NB4 (cell line): ENCODE measurements around the gene ZSCAN1.

ENCODE experiments used
- CTCF ChIP-seq: IDR thresholded peaks from one replicate; pipeline ENCODE4 v1.5.1; 2012; ENCODE audit warnings: low read depth, low read length
- POLR2A ChIP-seq: IDR thresholded peaks from 2 replicates; pipeline ENCODE4 v1.6.1; 2011; ENCODE audit warnings: mild to moderate bottlenecking; ENCODE audit not compliant: insufficient read length; ENCODE audit errors: extremely low read depth

- TF ChIP-seq CTCF (no peak), POLR2A (no peak)
Observed at GRCh38 chr19:58054901-58055874, 21.4 kb downstream of the ZSCAN1 start.
